G401.6 (cell line): ENCODE measurements around the gene IKZF2.

Experiments used
- FAIRE-seq: peaks from 2 replicates; lab custom pipeline; 2012; peaks lifted over from hg19 to GRCh38; lab: Jason Lieb, UNC

Gene IKZF2

GRCh38 chr2:213101109-213101508 is 50.3 kb downstream of the IKZF2 start:
- FAIRE-seq = no peak

GRCh38 chr2:213098612-213099011 is 52.8 kb downstream of the IKZF2 start:
- FAIRE-seq = no peak

- FAIRE-seq = no peak
These were observed 59.6 kb downstream of the IKZF2 start for GRCh38 chr2:213091765-213092164.

- no peak for FAIRE-seq
These were observed 60.6 kb downstream of the IKZF2 start for GRCh38 chr2:213090772-213091171.

- FAIRE-seq = no peak
These were observed 62.0 kb downstream of the IKZF2 start for GRCh38 chr2:213089438-213089837.

- FAIRE-seq = no peak
These were observed 64.4 kb downstream of the IKZF2 start for GRCh38 chr2:213087040-213087439.

GRCh38 chr2:213086571-213086970 is 64.8 kb downstream of the IKZF2 start:
- FAIRE-seq = no peak

GRCh38 chr2:213086050-213086449 is 65.4 kb downstream of the IKZF2 start:
- no peak for FAIRE-seq

- no peak for FAIRE-seq
These were observed 65.9 kb downstream of the IKZF2 start for GRCh38 chr2:213085538-213085937.

GRCh38 chr2:213084261-213084660 is 67.2 kb downstream of the IKZF2 start:
- no peak for FAIRE-seq

- FAIRE-seq = no peak
These were observed 70.3 kb downstream of the IKZF2 start for GRCh38 chr2:213080969-213081617.

GRCh38 chr2:213079756-213080155 is 71.7 kb downstream of the IKZF2 start:
- FAIRE-seq = no peak

GRCh38 chr2:213078686-213079085 is 72.7 kb downstream of the IKZF2 start:
- no peak for FAIRE-seq

- no peak for FAIRE-seq
These were observed 81.9 kb downstream of the IKZF2 start for GRCh38 chr2:213069531-213069930.

GRCh38 chr2:213068676-213069359 is 82.6 kb downstream of the IKZF2 start:
- no peak for FAIRE-seq

GRCh38 chr2:213067888-213068287 is 83.5 kb downstream of the IKZF2 start:
- no peak for FAIRE-seq

- FAIRE-seq = no peak
These were observed 85.0 kb downstream of the IKZF2 start for GRCh38 chr2:213066443-213066743.

- FAIRE-seq = no peak
These were observed 85.6 kb downstream of the IKZF2 start for GRCh38 chr2:213065583-213066442.

- no peak for FAIRE-seq
These were observed 87.3 kb downstream of the IKZF2 start for GRCh38 chr2:213064099-213064498.

- no peak for FAIRE-seq
These were observed 93.4 kb downstream of the IKZF2 start for GRCh38 chr2:213057977-213058376.

- no peak for FAIRE-seq
These were observed 105.0 kb downstream of the IKZF2 start for GRCh38 chr2:213046431-213046830.

- no peak for FAIRE-seq
These were observed 107.8 kb downstream of the IKZF2 start for GRCh38 chr2:213043566-213043965.

- no peak for FAIRE-seq
These were observed 109.2 kb downstream of the IKZF2 start for GRCh38 chr2:213042262-213042661.
